HFFc6 (cell line): ENCODE results near the gene CPT1B. TPM values are rescaled to one million over a fixed set of nuclear protein-coding genes. Genes with fewer than 3 reads are reported as not detected.

Experiments
- DNase-seq: peaks from one replicate; pipeline ENCODE4 v3.0.0-alpha.2; 2018
- H3K27ac Mint-ChIP-seq: 2 replicates; pipeline ENCODE4 v1.8.0; 2020; ENCODE audit warnings: mild to moderate bottlenecking, mixed read lengths
- H3K27me3 Mint-ChIP-seq: 2 replicates; pipeline ENCODE4 v1.8.0; 2021; ENCODE audit warnings: mild to moderate bottlenecking, moderate library complexity, mixed read lengths; ENCODE audit not compliant: insufficient read depth
- H3K36me3 Mint-ChIP-seq: 2 replicates; pipeline ENCODE4 v1.8.0; 2021; ENCODE audit warnings: low read depth, mixed read lengths
- H3K4me1 Mint-ChIP-seq: 2 replicates; pipeline ENCODE4 v1.8.0; 2020; ENCODE audit warnings: low read depth, mixed read lengths
- H3K4me3 Mint-ChIP-seq: 2 replicates; pipeline ENCODE4 v1.8.0; 2020; ENCODE audit warnings: mild to moderate bottlenecking, moderate library complexity, mixed read lengths
- H3K9me3 Mint-ChIP-seq: 2 replicates; pipeline ENCODE4 v1.8.0; 2020; ENCODE audit warnings: mild to moderate bottlenecking, mixed read lengths
- total RNA-seq, 6 experiments: library from RNA; stranded (reverse); fragmentation: NEBNext Ultra II Directional; extraction: Animal tissue kit (Norgen Biotek cat#: 25700); gene quantifications; 2 replicates in 1 of 6; 3 replicates in 5 of 6; pipeline ENCODE4 v1.2.3, GENCODE V29; 2021
- TF ChIP-seq, protein P1 (sequence below): fragments of 200-600 bp; sonication (generic); IDR thresholded peaks from 2 replicates; pipeline ENCODE4 v1.5.0; 2021; ENCODE audit warnings: antibody characterized with exemption, mild to moderate bottlenecking

Gene CPT1B
- total RNA-seq, 6 experiments from 2014 or later = 0.82 to 3.0 (median 1.5) TPM

DNA sequence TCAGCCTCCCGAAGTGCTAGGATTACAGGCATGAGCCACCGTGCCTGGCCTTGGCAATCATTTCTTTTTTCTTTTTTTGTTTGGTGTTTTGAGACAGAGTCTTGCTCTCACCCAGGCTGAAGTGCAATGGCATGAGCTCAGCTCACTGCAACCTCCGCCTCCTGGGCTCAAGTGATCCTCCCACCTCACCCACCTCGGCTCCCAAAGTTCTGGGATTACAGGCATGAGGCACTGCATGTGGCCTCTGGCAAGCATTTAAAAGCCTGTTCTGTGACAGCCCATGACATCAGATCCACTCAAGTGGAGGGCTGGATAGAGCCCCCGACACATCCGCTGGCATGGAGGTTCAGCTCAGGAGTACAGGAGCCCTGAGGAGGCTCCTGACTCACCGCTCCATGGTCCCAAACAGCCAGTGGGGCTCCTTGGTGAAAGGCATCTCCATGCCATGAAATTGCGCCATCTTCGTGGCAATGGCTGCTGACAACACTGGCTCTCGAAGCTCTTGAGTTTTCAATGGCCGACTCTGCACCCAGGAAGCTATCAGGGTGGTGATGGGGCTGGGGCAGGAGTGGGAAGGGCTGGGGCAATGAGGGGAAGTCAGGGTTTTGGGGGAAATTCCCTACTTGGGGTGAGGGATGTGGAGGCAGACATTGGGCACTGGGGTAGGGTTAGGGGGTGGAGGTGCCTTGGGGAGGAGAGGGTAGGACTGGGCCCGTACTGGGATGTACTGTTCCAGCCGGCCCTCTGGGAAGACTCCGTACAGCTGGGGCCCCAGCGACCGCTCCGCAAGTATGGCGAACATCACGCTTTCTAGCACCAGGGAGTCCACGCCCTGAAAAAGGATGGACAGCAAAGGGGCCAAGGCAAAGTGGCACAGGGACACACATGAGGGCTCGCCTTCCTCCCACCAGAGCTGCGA is 3.1 kb upstream of the CPT1B start:
- H3K27me3 Mint-ChIP-seq = peaks cover 13% of the 10 kb centered on the region
- no peaks in the 10 kb centered on the region for H3K36me3 Mint-ChIP-seq
- TF ChIP-seq, protein P1, sequence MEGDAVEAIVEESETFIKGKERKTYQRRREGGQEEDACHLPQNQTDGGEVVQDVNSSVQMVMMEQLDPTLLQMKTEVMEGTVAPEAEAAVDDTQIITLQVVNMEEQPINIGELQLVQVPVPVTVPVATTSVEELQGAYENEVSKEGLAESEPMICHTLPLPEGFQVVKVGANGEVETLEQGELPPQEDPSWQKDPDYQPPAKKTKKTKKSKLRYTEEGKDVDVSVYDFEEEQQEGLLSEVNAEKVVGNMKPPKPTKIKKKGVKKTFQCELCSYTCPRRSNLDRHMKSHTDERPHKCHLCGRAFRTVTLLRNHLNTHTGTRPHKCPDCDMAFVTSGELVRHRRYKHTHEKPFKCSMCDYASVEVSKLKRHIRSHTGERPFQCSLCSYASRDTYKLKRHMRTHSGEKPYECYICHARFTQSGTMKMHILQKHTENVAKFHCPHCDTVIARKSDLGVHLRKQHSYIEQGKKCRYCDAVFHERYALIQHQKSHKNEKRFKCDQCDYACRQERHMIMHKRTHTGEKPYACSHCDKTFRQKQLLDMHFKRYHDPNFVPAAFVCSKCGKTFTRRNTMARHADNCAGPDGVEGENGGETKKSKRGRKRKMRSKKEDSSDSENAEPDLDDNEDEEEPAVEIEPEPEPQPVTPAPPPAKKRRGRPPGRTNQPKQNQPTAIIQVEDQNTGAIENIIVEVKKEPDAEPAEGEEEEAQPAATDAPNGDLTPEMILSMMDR = no peak
- DNase-seq = no peak
- peak overlapping the region; percentile 92 for H3K4me3 Mint-ChIP-seq
- peaks cover 14% of the 10 kb centered on the region for H3K4me1 Mint-ChIP-seq
- no peak overlapping the region for H3K27ac Mint-ChIP-seq
- no peaks in the 10 kb centered on the region for H3K9me3 Mint-ChIP-seq

DNA sequence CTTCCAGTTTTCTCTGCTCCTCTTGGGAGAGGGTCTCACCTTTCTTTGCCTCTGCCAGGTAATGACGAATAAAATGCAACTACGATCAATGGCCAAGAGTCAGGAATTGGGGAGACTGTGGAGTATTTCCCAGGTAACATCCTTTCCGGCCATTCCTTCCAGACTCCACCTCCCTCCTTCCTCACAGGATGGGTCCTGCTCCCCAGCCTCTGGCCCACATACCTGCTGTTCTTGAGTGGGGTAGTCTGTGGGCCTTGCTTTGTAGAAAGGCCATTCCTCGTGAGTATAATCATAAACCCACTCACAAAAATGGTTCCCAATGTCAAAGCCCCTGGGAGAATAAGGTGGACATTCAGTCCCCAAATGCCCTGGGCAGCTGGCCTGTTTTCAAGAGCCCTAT is 1.5 kb upstream of the CPT1B start:
- no peaks in the 10 kb centered on the region for H3K9me3 Mint-ChIP-seq
- peaks cover 11% of the 10 kb centered on the region for H3K27me3 Mint-ChIP-seq
- DNase-seq = no peak
- H3K4me1 Mint-ChIP-seq = peaks cover 14% of the 10 kb centered on the region
- no peaks in the 10 kb centered on the region for H3K36me3 Mint-ChIP-seq
- H3K4me3 Mint-ChIP-seq = no peak overlapping the region
- no peak overlapping the region for H3K27ac Mint-ChIP-seq
- TF ChIP-seq, protein P1 = no peak

DNA sequence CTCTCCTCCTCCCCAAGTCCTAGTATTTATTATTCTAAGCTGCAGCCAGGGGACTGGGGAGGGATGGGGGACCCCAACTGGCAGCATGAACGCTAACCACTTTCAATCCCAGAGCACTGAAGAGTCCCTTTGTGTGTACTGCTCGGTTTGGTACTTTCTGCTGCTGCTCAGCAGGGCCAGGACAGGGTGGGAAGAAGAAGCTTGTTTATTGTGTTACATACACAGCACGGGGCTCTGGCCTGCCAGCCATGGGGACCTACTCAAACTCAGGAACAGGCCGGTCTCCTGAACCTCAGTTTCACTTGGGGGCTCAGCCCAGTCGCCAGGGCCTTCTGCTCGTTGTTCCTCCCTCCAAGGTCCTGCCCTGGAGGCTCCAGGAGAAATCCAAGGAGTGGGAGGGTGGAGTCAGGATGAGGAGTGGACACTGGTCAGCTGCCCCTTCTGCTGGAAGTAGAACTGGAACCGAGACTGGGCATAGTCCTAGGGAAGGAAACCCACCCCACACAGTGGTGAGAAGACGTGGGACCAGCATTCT is 616 bp upstream of the CPT1B start:
- TF ChIP-seq, protein P1 = no peak
- no peak overlapping the region for H3K4me3 Mint-ChIP-seq
- DNase-seq = no peak
- no peaks in the 10 kb centered on the region for H3K9me3 Mint-ChIP-seq
- H3K4me1 Mint-ChIP-seq = peaks cover 14% of the 10 kb centered on the region
- H3K27ac Mint-ChIP-seq = 0 out of 2 replicates have a peak overlapping the region, but pooled peaks have one; percentile 7
- no peaks in the 10 kb centered on the region for H3K36me3 Mint-ChIP-seq
- peaks cover 15% of the 10 kb centered on the region for H3K27me3 Mint-ChIP-seq

DNA sequence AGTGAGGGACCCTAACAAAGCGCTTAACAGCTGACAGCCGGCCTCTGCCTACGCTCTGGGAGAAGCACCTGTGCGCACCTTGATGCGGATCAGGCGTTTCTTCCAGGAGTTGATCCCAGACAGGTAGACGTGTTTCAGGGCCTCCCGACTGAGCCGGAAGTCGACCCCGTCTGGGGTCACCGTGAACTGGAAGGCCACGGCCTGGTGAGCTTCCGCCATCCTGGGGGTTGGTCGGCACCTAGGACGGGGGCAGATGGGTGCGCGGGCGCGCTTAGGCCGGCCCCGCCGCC is 585 bp downstream of the CPT1B start:
- TF ChIP-seq, protein P1 = no peak
- no peak for DNase-seq
- H3K4me1 Mint-ChIP-seq = peaks cover 8% of the 10 kb centered on the region; the same call in 1 of the 2 replicates
- H3K36me3 Mint-ChIP-seq = no peaks in the 10 kb centered on the region
- peaks cover 15% of the 10 kb centered on the region for H3K27me3 Mint-ChIP-seq
- H3K27ac Mint-ChIP-seq = no peak overlapping the region
- no peak overlapping the region for H3K4me3 Mint-ChIP-seq
- no peaks in the 10 kb centered on the region for H3K9me3 Mint-ChIP-seq

DNA sequence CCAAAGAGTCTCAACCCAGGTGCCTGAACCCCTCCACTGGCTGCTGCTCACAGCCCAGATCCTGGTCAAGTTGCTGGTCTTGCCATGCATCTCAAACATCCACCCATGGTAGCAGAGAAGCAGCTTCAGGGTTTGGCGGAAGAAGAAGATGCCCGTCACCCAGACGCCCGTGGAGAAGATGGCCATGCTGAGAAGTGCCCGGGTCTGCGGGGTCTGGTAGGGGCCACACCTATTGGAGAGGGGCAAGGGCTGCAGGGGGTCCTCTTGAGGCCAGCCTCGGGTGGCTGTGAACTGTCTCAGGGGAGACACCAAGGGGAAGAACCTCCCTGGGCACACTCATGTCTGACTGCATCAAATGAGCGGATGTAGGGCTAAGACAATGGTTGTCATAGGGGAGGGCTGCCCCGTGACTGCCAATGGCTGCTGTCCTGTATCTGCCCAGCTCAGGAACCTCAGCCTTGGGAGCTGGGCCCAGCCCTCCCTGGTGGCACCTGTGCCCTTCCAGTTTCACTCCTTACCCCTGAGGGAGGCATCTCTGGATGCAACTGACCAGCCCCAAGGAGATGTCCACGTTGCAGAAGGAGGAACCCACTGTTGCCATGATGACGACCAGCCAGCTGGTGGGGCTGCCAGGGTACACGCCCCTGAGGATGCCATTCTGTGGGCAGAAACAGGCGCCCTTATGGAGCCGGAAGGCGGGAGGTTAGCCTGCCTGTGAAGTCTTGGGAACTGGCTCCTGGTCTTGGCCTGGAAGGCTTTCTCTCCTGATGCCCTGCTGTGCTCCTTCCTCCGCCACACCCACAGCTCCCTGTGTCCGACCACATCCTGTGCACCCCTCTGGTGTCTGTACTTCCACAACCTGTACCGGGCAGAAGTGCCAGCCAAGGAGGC is 1.2 kb downstream of the CPT1B start:
- Mint-ChIP-seq H3K36me3 (no peaks in the 10 kb centered on the region), H3K4me1 (peaks cover 8% of the 10 kb centered on the region; the same call in 1 of the 2 replicates), H3K4me3 (no peak overlapping the region), H3K27ac (no peak overlapping the region), H3K9me3 (no peaks in the 10 kb centered on the region), H3K27me3 (peaks cover 15% of the 10 kb centered on the region)
- TF ChIP-seq, protein P1 = no peak
- no peak for DNase-seq
